Hepatocyte (in vitro differentiated cells): ENCODE data around the gene CPT1B.

Experiments
- EZH2phosphoT487 ChIP-seq: fragments of 200-600 bp; sonication (generic); IDR thresholded peaks from one replicate; pipeline ENCODE4 v1.6.1; 2018; ENCODE audit warnings: antibody characterized with exemption, mild to moderate bottlenecking, low read depth, moderate library complexity; ENCODE audit not compliant: unreplicated experiment, severe bottlenecking
- TF ChIP-seq, protein P1 (sequence below): fragments of 200-600 bp; sonication (generic); IDR thresholded peaks from 2 replicates; pipeline ENCODE4 v1.5.1; 2016; ENCODE audit warnings: antibody characterized with exemption, mild to moderate bottlenecking; ENCODE audit not compliant: poor library complexity

DNA sequence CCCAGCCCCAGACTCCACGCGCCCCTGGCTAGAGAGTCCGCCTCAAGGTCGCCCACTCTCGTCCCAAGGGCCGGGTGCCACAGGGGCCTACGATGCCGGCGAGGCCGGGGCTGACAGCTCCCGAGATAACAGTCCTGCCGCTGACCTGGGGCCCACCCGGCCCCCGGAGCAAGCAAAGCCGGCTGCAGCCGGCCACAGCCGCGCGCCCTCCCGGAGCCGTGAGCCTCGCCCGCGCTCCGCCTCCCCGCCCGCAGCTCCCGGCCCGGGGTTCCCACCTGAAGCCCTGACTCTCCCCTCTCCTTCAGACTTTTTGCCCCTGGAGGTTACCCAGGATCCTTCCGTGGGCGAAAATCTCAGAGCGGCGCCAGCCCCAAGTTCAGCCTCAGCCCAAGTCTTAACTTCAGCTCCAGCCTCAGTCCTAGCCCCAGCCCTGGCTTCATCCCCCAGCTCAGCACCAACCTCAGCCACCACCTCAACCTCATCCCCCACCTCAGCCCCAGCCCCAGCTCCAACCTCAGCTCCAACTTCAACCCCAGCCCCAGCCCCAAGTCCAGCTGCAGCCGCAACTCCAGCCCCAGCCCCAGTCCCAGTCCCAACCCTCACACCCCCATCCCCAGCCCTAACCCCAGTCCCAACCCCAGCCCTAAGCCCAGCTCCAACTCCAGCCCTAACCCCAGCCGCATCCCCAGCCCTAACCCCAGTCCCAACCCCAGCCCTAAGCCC, 30.8 kb downstream of the CPT1B start:
- TF ChIP-seq, protein P1, sequence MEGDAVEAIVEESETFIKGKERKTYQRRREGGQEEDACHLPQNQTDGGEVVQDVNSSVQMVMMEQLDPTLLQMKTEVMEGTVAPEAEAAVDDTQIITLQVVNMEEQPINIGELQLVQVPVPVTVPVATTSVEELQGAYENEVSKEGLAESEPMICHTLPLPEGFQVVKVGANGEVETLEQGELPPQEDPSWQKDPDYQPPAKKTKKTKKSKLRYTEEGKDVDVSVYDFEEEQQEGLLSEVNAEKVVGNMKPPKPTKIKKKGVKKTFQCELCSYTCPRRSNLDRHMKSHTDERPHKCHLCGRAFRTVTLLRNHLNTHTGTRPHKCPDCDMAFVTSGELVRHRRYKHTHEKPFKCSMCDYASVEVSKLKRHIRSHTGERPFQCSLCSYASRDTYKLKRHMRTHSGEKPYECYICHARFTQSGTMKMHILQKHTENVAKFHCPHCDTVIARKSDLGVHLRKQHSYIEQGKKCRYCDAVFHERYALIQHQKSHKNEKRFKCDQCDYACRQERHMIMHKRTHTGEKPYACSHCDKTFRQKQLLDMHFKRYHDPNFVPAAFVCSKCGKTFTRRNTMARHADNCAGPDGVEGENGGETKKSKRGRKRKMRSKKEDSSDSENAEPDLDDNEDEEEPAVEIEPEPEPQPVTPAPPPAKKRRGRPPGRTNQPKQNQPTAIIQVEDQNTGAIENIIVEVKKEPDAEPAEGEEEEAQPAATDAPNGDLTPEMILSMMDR, result no peak
- no peak for TF ChIP-seq EZH2phosphoT487
